Breast epithelium (tissue), 3 donors: ENCODE measurements around the gene TMED10.

Source experiments
- CTCF ChIP-seq, 3 donors: fragments of 450-650 bp; IDR thresholded peaks; one replicate each; pipeline ENCODE4 v1.5.1; 2016 to 2017; ENCODE audit warnings: antibody characterized with exemption in 3 of 3, mild to moderate bottlenecking in 3 of 3, moderate library complexity in 3 of 3
- POLR2A ChIP-seq: fragments of 450-650 bp; IDR thresholded peaks from one replicate; pipeline ENCODE4 v1.6.1; 2016; ENCODE audit warnings: antibody characterized with exemption, mild to moderate bottlenecking, moderate library complexity
- POLR2AphosphoS5 ChIP-seq, 3 donors: sonication (generic); formaldehyde crosslinking; IDR thresholded peaks; one replicate each; pipeline ENCODE4 v1.6.1; 2017; ENCODE audit warnings: antibody characterized with exemption in 3 of 3

GRCh38 chr14:75081660-75082229 is 94.7 kb downstream of the TMED10 start:
- TF ChIP-seq CTCF (IDR thresholded peaks at IDR 0.05): no peak
- no peak for TF ChIP-seq POLR2A
- TF ChIP-seq POLR2AphosphoS5 (IDR thresholded peaks at IDR 0.05): no peak
